GM08714 (cell line): ENCODE measurements around the gene SELENBP1.

Experiments used
- H3K4me3 ChIP-seq: fragments of 200-500 bp; sonication (Bioruptor generic); 2 replicates; pipeline ENCODE4 v1.5.1; 2014; ENCODE audit warnings: mild to moderate bottlenecking, low read length, inconsistent platforms
- ZNF274 ChIP-seq: IDR thresholded peaks from 2 replicates; pipeline ENCODE4 v1.6.1; 2012; ENCODE audit warnings: mild to moderate bottlenecking, low read depth, low read length

SELENBP1 gene

GRCh38 chr1:151372058-151372934 lies at the start of gene SELENBP1:
SELENBP1 (minus strand) TSS chr1:151372705; CDS start chr1:151372641, 64 bp downstream.
- H3K4me3 ChIP-seq = no peak within 1 kb of the TSS
- no peak for TF ChIP-seq ZNF274

- no peak overlapping the region for H3K4me3 ChIP-seq
- TF ChIP-seq ZNF274 = no peak
Observed at GRCh38 chr1:151419819-151420218, 47.3 kb upstream of the SELENBP1 start.

- no peak for TF ChIP-seq ZNF274
- H3K4me3 ChIP-seq = no peak overlapping the region
Observed at GRCh38 chr1:151418081-151418480, 45.6 kb upstream of the SELENBP1 start.

GRCh38 chr1:151416231-151416630 lies 43.7 kb upstream of the SELENBP1 start:
- TF ChIP-seq ZNF274 = no peak

GRCh38 chr1:151411884-151412283 lies 39.4 kb upstream of the SELENBP1 start:
- H3K4me3 ChIP-seq = no peak overlapping the region
- no peak for TF ChIP-seq ZNF274

More at GRCh38 chr1:151416231-151416630, 43.7 kb upstream of the SELENBP1 start:
- no peak overlapping the region for H3K4me3 ChIP-seq

GRCh38 chr1:151408891-151409290 lies 36.4 kb upstream of the SELENBP1 start:
- TF ChIP-seq ZNF274 = no peak
- H3K4me3 ChIP-seq = no peak overlapping the region

- no peak overlapping the region for H3K4me3 ChIP-seq
Observed at GRCh38 chr1:151407304-151407703, 34.8 kb upstream of the SELENBP1 start.

GRCh38 chr1:151406176-151406575 lies 33.7 kb upstream of the SELENBP1 start:
- H3K4me3 ChIP-seq = no peak overlapping the region
- no peak for TF ChIP-seq ZNF274

More at GRCh38 chr1:151407304-151407703, 34.8 kb upstream of the SELENBP1 start:
- TF ChIP-seq ZNF274 = no peak

- H3K4me3 ChIP-seq = no peak overlapping the region
- no peak for TF ChIP-seq ZNF274
Observed at GRCh38 chr1:151405187-151405951, 32.9 kb upstream of the SELENBP1 start.

- TF ChIP-seq ZNF274 = no peak
- H3K4me3 ChIP-seq = no peak overlapping the region
Observed at GRCh38 chr1:151403612-151404011, 31.1 kb upstream of the SELENBP1 start.

- no peak overlapping the region for H3K4me3 ChIP-seq
- TF ChIP-seq ZNF274 = no peak
Observed at GRCh38 chr1:151402764-151403163, 30.3 kb upstream of the SELENBP1 start.

GRCh38 chr1:151401860-151402259 lies 29.4 kb upstream of the SELENBP1 start:
- no peak for TF ChIP-seq ZNF274
- no peak overlapping the region for H3K4me3 ChIP-seq

GRCh38 chr1:151401125-151401788 lies 28.8 kb upstream of the SELENBP1 start:
- no peak for TF ChIP-seq ZNF274
- H3K4me3 ChIP-seq = no peak overlapping the region
